Esophagus squamous epithelium (tissue), 4 donors: Measurements from ENCODE around the gene ULK4.

Experiments
- CTCF ChIP-seq, 6 experiments: fragments of 450-650 bp in 4 of 6; fragments of 200-600 bp in 2 of 6; sonication (generic) in 2 of 6; IDR thresholded peaks; one replicate each; pipeline ENCODE4 v1.5.1; 2016 to 2019; ENCODE audit warnings: antibody characterized with exemption in 6 of 6, mild to moderate bottlenecking in 4 of 6, moderate library complexity in 4 of 6
- POLR2A ChIP-seq, 4 donors: fragments of 450-650 bp; IDR thresholded peaks; one replicate each; pipeline ENCODE4 v1.6.1; 2017; ENCODE audit warnings: antibody characterized with exemption in 4 of 4, mild to moderate bottlenecking in 4 of 4, moderate library complexity in 3 of 4

- TF ChIP-seq POLR2A (IDR thresholded peaks at IDR 0.05) (no peak), CTCF (IDR thresholded peaks at IDR 0.05) (no peak)
Observed at GRCh38 chr3:41649129-41649739, 312.7 kb downstream of the ULK4 start.
